GM12878 (cell line): Measurements from ENCODE around the gene MED13L. TPM values are rescaled to one million over a fixed set of nuclear protein-coding genes. Genes with fewer than 3 reads are reported as not detected.

Source experiments
- ATAC-seq: fragments of 200-7000 bp; cut with Tn5 transposase; 3 replicates; pipeline ENCODE4 v1.9.1; 2020; ENCODE audit warnings: mild to moderate bottlenecking, moderate library complexity
- BruUV-seq: library from RNA; stranded (reverse); fragments of 400-500 nt; replicated peaks from 2 replicates; lab custom pipeline; 2021; lab: Mats Ljungman, UMichigan
- CTCF ChIA-PET: fragments of 300-600 bp; sonication (Branson Sonifier 250); formaldehyde crosslinking; extraction: SDS; loops from one replicate; lab custom pipeline; 2021; ENCODE audit warnings: inconsistent platforms; lab: Yijun Ruan, JAX
- POLR2A ChIA-PET: fragments of 350-600 bp; formaldehyde crosslinking; extraction: SDS; loops from one replicate; lab custom pipeline; 2021; ENCODE audit warnings: inconsistent platforms; lab: Charles Lee
- RAD21 ChIA-PET: fragments of 300-600 bp; sonication (Branson Sonifier 250); formaldehyde crosslinking; loops from one replicate; lab custom pipeline; 2023; ENCODE audit warnings: antibody characterized with exemption; ENCODE audit not compliant: unreplicated experiment; lab: Charles Lee
- SMC1A ChIA-PET: fragments of 300-600 bp; sonication (Branson Sonifier 250); formaldehyde crosslinking; loops from one replicate; lab custom pipeline; 2023; ENCODE audit not compliant: unreplicated experiment, uncharacterized antibody; lab: Charles Lee
- DNase-seq: peaks from one replicate; pipeline ENCODE4 v3.0.0-alpha.2; 2011; ENCODE audit warnings: low read depth, low spot score
- FAIRE-seq: peaks from 3 replicates; lab custom pipeline; 2011; peaks lifted over from hg19 to GRCh38; lab: Jason Lieb, UNC
- H2AFZ ChIP-seq: 2 replicates; pipeline ENCODE4 v1.6.0; 2011; ENCODE audit warnings: low read depth, low read length, control low read depth; ENCODE audit not compliant: control insufficient read depth
- H3K27ac ChIP-seq: 2 replicates; pipeline ENCODE4 v1.5.1; 2011; ENCODE audit warnings: control low read depth; ENCODE audit not compliant: control insufficient read depth, insufficient read depth
- H3K27me3 ChIP-seq, 2 experiments: replicated peaks in 1 of 2; 2 replicates each; pipeline versions ENCODE4 v1.6.0 to v1.6.1; 2011; ENCODE audit warnings: low read length in 1 of 2; ENCODE audit not compliant: control insufficient read depth in 2 of 2, insufficient read depth in 2 of 2
- H3K36me3 ChIP-seq, 2 experiments: 2 replicates each; pipeline ENCODE4 v1.5.1; 2011; ENCODE audit warnings: low read length in 1 of 2; ENCODE audit not compliant: control insufficient read depth in 2 of 2, insufficient read depth in 2 of 2
- H3K4me1 ChIP-seq: 2 replicates; pipeline ENCODE4 v1.6.1; 2011; ENCODE audit warnings: mild to moderate bottlenecking, low read length, moderate library complexity, mixed read lengths; ENCODE audit not compliant: control insufficient read depth, insufficient read depth
- H3K4me2 ChIP-seq: 2 replicates; pipeline ENCODE4 v1.6.0; 2011; ENCODE audit warnings: control low read depth; ENCODE audit not compliant: control insufficient read depth, insufficient read depth
- H3K4me3 ChIP-seq: fragments of 200-600 bp; sonication (generic); 2 replicates; pipeline ENCODE4 v1.5.1; 2016
- H3K79me2 ChIP-seq: 2 replicates; pipeline ENCODE4 v1.6.0; 2011; ENCODE audit warnings: low read length; ENCODE audit not compliant: control insufficient read depth, insufficient read depth
- H3K9ac ChIP-seq: 2 replicates; pipeline ENCODE4 v1.8.0; 2011; ENCODE audit warnings: low read length, control low read depth, mixed read lengths; ENCODE audit not compliant: control insufficient read depth, insufficient read depth
- H3K9me3 ChIP-seq: replicated peaks from 3 replicates; pipeline ENCODE4 v1.5.1; 2011; ENCODE audit warnings: mild to moderate bottlenecking, low read length; ENCODE audit not compliant: control insufficient read depth, insufficient read depth
- H4K20me1 ChIP-seq: 2 replicates; pipeline ENCODE4 v1.6.0; 2011; ENCODE audit not compliant: control insufficient read depth, insufficient read depth
- CBX3 ChIP-seq: fragments of 200-600 bp; sonication (generic); IDR thresholded peaks from 2 replicates; pipeline ENCODE4 v1.6.1; 2016; ENCODE audit warnings: low read depth, borderline replicate concordance
- CEBPB ChIP-seq, 2 experiments: fragments of 150-350 bp in 1 of 2; IDR thresholded peaks; 2 replicates each; pipeline ENCODE4 v1.6.1; 2012 to 2014; ENCODE audit warnings: low read depth in 2 of 2, low read length in 2 of 2, borderline replicate concordance in 1 of 2, inconsistent platforms in 1 of 2
- E2F4 ChIP-seq: IDR thresholded peaks from 2 replicates; pipeline ENCODE4 v1.6.1; 2012; ENCODE audit warnings: low read depth, low read length, improper control_type of control experiment
- E2F8 ChIP-seq: fragments of 450-650 bp; IDR thresholded peaks from 2 replicates; pipeline ENCODE4 v1.6.1; 2018; ENCODE audit warnings: mild to moderate bottlenecking, low read depth, moderate library complexity; ENCODE audit not compliant: partially characterized antibody
- NR2C1 ChIP-seq: fragments of 450-650 bp; IDR thresholded peaks from 2 replicates; pipeline ENCODE4 v1.6.1; 2017; ENCODE audit warnings: antibody characterized with exemption, mild to moderate bottlenecking, moderate library complexity
- PAX8 ChIP-seq: fragments of 450-650 bp; IDR thresholded peaks from 2 replicates; pipeline ENCODE4 v1.6.1; 2017; ENCODE audit warnings: mild to moderate bottlenecking, moderate library complexity
- TARDBP ChIP-seq: IDR thresholded peaks from 2 replicates; pipeline ENCODE4 v1.6.1; 2016; ENCODE audit warnings: borderline replicate concordance
- TCF7 ChIP-seq: IDR thresholded peaks from 2 replicates; pipeline ENCODE4 v1.6.1; 2014; ENCODE audit warnings: antibody characterized with exemption, borderline replicate concordance
- WRNIP1 ChIP-seq: IDR thresholded peaks from 2 replicates; pipeline ENCODE4 v1.6.1; 2011; ENCODE audit warnings: low read depth, low read length, improper control_type of control experiment, borderline replicate concordance
- ZNF592 ChIP-seq: fragments of 450-650 bp; IDR thresholded peaks from 2 replicates; pipeline ENCODE4 v1.6.1; 2017; ENCODE audit warnings: mild to moderate bottlenecking, moderate library complexity
- WGBS: methylation state at CpG from one replicate; pipeline ENCODE4 v1.1.6; 2016; ENCODE audit warnings: low lambda C conversion rate; ENCODE audit not compliant: insufficient replicate concordance, insufficient coverage; ENCODE audit errors: missing lambda C conversion rate; 5-methylcytosine and 5-hydroxymethylcytosine counted together
- in situ Hi-C: fragments of 300-500 bp; cut with MboI; formaldehyde crosslinking; loops from 9 replicates; pipeline ENCODE4 v1.14.3; 2018; ENCODE audit warnings: mixed read lengths
- intact Hi-C: fragments of 100-400 bp; cut with micrococcal nuclease; formaldehyde crosslinking; loops from one replicate; pipeline ENCODE4 v1.14.2; 2022; ENCODE audit not compliant: unreplicated experiment
- polyA plus RNA-seq, 11 experiments: library from polyadenylated mRNA; depleted of rRNA in 4 of 11; unstranded in 6 of 11; stranded (reverse) in 5 of 11; fragments of >200 nt; fragmentation: Nextera tagmentation in 4 of 11; fragmentation: Illumina TruSeq in 1 of 11; extraction: Ambion mirVana in 4 of 11; extraction: Trizol in 1 of 11; gene quantifications; 1 replicate in 1 of 11; 2 replicates in 10 of 11; pipeline versions ENCODE4 v1.2.1 to v1.2.3, GENCODE V29; 2011 to 2016; ENCODE audit warnings: inconsistent platforms in 2 of 11, missing spikeins in 2 of 11, low read depth in 1 of 11
- total RNA-seq, 4 experiments: library from RNA; depleted of rRNA in 3 of 4; stranded (reverse); fragments of >200 nt in 3 of 4; fragmentation: Illumina TruSeq in 1 of 4; extraction: Trizol in 1 of 4; gene quantifications; 2 replicates each; pipeline versions ENCODE4 v1.2.1 to v1.2.3, GENCODE V29; 2013 to 2021

Gene MED13L
- total and polyA plus RNA-seq, 10 of the 15 experiments (the other 5 are each of a cell fraction or from before 2014, with no cell fraction given), result 3.7 to 30.1 (median 9.1) TPM

- POLR2A ChIA-PET, result no interaction called here
- intact Hi-C loops (no loop called here), in situ Hi-C loops (no loop called here)
- Histone ChIP-seq H3K27me3 (no peaks in the 10 kb centered on the region), H3K36me3 (no peaks in the 10 kb centered on the region), H3K9ac (no peak overlapping the region), H3K9me3 (no peaks in the 10 kb centered on the region), H3K4me1 (no peaks in the 10 kb centered on the region), H2AFZ (no peak overlapping the region), H3K27ac (no peak overlapping the region), H4K20me1 (no peaks in the 10 kb centered on the region), H3K4me2 (no peak overlapping the region), H3K4me3 (no peak overlapping the region), H3K79me2 (no peaks in the 10 kb centered on the region)
- ATAC-seq (no peak), FAIRE-seq (no peak), DNase-seq (no peak)
- TF ChIP-seq WRNIP1, result no peak
- TF ChIP-seq NR2C1, result no peak
- TF ChIP-seq CEBPB (IDR thresholded peaks at IDR 0.05; ENCODE audit: borderline replicate concordance in 1 of 2, low read depth in 2 of 2, low read length in 2 of 2), result no peak
- 55% methylated on average over 8 of the region's 8 CpGs for WGBS
- CTCF ChIA-PET, result no interaction called here
- RAD21 ChIA-PET, result no interaction called here
- SMC1A ChIA-PET, result no interaction called here
- BruUV-seq, result no TSS peak
These were observed 327.8 kb downstream of the MED13L start for GRCh38 chr12:115949675-115950074.

- CTCF ChIA-PET, result interaction anchor here (1.2 to 1.4 kb wide), 2 partner anchors 23 to 30 kb away, joined by 4 to 5 read pairs; no protein-coding TSS in a partner anchor
- TF ChIP-seq ZNF592 (no peak), TCF7 (no peak), TARDBP (no peak), E2F8 (no peak), CBX3 (no peak), E2F4 (no peak), PAX8 (no peak)
These were observed 329.8 kb downstream of the MED13L start for GRCh38 chr12:115947696-115948062.

More at GRCh38 chr12:115947696-115948062, 329.8 kb downstream of the MED13L start:
- H4K20me1 ChIP-seq, result no peaks in the 10 kb centered on the region; the same call in 1 of the 2 replicates
- no peak overlapping the region for H3K9ac ChIP-seq
- H3K27me3 ChIP-seq, result no peaks in the 10 kb centered on the region
- DNase-seq (no peak), FAIRE-seq (no peak), ATAC-seq (no peak)
- BruUV-seq, result no TSS peak
- POLR2A ChIA-PET, result no interaction called here
- H3K4me2 ChIP-seq, result no peak overlapping the region
- no peaks in the 10 kb centered on the region for H3K79me2 ChIP-seq
- H3K27ac ChIP-seq, result no peak overlapping the region
- 39% methylated on average over 12 of the region's 12 CpGs for WGBS
- no peak overlapping the region for H2AFZ ChIP-seq
- H3K4me1 ChIP-seq, result no peaks in the 10 kb centered on the region
- no peaks in the 10 kb centered on the region for H3K36me3 ChIP-seq
- H3K9me3 ChIP-seq, result no peaks in the 10 kb centered on the region
- in situ Hi-C loops, result no loop called here
- no peak overlapping the region for H3K4me3 ChIP-seq
- intact Hi-C loops, result no loop called here
- RAD21 ChIA-PET, result no interaction called here
- SMC1A ChIA-PET, result no interaction called here
